Dedifferentiated amniotic fluid mesenchymal stem cell (primary cell): Measurements from ENCODE around the gene STX8.
"Not testable (repeated sequence)": the region's sequence is repeated elsewhere in the genome, so short reads cannot be mapped to it uniquely, and the experiment has no call there.

ENCODE experiments used
- DNase-seq: peaks from one replicate; pipeline ENCODE4 v3.0.0-alpha.2; 2016; ENCODE audit errors: extremely low spot score

The STX8 gene

DNA sequence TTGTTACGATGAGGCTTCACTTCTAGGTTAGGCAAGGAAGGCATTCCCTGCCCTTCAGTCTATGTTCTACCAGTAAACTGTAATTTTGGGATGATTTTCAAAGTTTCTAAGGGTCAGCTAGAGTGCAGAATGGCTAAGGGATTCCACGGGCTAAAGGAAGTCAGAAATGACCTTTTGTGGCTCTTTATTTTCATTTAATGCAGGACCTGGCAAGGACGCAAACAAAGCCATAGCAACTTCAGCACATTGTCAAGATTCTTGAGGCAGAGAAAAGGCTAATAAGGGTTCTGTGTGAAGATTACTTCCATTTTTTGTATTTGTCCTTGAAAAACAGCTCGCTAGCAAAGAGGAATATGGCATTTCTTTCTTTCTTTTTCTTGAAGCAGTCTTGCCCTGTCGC lies 76.6 kb downstream of the STX8 start:
- no peak for DNase-seq

DNA sequence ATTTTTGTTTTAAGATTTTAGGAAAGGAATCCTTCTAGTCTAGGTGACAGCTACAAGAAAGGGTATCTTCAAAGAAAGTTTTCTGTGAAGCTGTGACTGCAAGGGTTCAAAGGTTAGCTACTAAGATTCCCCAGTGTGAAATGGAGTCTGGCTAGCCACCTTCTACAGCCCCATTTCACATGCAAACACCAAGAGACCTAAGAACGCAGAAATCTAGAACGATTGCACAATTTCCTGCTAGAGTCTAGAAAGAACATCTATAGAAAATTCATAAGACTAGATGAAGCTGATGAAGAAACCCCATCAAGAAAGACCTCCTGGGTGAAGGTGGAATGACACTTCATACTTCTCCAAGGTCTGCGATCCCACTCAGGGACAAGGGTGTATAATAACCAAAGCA lies 77.1 kb downstream of the STX8 start:
- no peak for DNase-seq

DNA sequence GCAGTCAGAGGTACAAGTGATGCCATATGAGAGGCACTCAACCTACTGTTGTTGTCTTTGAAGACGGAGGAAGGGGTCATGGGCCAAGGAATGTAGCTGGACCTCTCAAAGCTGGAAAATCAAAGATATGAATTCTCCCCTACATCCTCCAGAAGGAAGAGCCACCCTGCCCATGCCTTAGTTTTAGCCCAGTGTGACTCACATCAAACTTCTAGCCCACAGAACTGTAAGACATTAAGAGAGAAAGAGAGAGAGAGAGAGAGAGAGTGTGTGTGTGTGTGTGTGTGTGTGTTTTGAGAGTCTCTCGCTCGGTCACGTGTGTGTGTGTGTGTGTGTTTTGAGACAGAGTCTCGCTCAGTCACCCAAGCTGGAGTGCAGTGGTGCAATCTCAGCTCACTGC lies 87.1 kb downstream of the STX8 start:
- DNase-seq, result no peak

DNA sequence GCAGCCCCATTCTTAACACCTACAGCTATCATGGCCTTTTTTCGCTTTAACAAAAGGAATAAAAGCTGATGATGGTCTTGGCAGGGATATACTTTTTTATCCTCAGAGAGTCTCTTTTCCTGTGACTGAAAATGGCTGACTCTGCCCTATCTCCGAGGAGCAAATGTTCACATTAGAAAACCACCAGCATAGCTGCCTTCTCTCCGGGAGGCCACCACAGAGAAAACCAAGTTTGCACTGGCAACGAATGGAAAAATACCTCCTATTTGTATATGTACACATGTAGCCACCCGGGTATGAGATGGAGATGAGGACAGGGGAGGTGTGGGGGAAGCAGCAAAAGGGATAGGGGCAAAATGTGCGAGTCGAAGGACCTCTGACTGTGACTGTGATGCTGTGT lies 88.2 kb downstream of the STX8 start:
- no peak for DNase-seq

DNA sequence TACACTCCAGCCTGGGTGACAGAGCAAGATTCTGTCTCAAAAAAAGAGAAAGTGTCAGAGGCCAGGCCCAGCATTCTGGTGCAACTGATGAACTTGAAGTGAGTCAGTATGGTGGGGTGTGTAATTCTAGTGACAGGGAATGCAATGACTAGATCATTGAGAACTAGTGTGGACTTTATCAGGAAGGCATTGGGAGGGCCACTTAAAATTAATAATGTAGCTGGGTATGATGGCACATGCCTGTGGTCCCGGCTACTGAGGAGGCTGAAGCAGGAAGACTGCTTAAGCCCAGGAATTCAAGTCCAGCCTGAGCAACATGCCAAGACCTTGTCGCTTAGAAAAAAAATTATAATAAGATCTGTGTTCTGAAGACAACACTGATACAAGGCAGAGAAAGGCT lies 90.8 kb downstream of the STX8 start:
- DNase-seq, result no peak

DNA sequence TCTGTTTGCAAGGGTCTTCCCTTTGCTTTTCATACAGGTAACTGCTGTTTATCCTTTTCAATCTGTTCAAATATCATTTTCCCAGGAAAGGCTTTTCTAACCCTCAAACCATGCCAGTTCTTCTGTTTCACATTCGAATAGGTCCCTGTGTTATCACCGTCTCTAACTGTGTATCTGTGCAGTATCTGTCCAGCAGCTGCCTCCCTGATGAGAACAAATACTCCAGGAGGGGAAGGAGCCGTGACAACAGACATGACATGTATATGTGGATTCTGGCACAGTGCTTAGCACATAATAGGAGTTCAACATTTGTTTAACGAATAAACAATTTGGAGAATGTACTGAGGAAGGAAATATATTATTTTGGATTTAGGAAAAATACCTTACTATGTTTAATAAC lies 95.7 kb downstream of the STX8 start:
- no peak for DNase-seq

DNA sequence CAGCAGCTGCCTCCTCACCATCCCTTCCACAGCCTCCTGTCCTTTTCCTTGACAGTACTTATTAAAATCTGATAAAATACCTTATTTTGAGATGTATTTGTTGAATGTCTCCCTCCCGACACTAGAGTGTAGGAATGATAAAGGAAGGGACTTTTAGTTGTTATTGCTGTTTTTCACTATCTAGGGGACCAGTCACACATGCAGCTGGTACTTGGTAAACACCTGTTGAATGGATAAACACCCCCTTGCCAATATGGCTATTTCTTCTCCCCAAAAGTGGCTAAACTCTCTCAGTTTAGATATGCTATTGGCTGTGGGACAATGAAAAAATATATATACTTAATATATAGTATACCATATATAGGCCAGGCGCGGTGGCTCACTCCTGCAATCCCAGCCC lies 96.7 kb downstream of the STX8 start:
- DNase-seq, result no peak

DNA sequence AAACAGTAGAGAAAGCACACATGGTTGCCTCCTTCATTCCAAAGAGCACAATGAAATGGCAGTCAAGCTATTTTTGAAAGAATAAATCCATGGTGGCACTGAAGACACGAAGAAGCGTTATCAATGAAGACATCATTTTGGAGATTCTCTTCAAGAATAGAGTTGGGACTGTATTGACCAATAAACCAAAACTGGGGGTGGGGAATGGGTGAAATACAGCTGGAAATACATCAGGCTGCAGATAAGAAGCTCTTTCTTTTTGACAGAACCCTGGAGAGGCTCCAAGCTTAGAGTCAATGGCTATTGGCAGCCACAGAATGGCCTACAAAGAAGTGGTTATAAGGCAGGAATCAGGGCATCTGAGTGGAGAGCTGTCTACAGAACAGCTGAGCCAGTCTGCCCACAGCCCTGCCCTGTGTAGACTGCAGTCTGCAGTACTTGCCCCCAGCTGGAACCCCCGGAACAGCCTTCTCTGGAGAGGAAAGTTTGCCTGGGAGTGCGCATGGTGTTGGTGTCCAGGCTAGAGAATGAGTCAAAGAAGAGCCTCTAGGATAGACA lies 100.4 kb downstream of the STX8 start:
- no peak for DNase-seq

DNA sequence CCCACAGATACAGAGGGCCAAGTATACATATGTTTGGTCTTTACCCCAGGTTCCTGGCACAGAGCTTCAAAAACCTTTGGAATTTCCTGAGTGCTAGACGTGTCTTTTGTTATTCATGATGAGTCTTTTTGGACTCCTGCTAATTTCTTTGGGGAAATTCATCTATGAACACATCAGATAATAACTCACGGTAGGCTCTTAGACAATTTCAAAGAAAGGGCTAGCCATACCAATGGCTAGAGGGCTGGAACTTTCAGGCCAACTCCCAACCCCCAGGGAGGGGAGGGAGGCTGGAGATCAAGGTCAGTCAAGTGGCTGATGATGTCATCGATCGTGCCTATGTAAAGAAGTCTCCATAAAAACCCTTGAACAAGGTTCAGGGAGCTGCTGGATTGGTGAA lies 101.9 kb downstream of the STX8 start:
- DNase-seq, result no peak

DNA sequence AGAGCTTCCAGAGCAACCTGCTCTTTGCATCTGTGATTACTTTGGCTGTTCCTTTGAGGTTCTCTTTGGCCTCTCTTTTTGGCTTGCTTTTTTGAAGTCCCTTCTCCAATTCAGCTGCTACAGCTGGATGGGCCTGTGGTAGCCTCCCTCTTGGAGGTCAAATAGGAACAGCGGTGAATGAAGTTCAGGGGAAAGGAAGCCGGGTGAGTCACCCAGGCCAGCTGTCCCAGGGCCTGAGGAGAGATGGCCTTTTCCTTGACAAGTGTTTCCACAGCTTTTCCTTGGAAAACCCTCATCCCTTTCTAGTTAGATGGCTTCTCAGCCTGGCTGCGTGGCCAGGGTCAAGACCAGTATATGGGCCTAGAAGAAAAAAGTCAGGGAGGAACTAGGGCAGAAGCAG lies 103.1 kb downstream of the STX8 start:
- no peak for DNase-seq

DNA sequence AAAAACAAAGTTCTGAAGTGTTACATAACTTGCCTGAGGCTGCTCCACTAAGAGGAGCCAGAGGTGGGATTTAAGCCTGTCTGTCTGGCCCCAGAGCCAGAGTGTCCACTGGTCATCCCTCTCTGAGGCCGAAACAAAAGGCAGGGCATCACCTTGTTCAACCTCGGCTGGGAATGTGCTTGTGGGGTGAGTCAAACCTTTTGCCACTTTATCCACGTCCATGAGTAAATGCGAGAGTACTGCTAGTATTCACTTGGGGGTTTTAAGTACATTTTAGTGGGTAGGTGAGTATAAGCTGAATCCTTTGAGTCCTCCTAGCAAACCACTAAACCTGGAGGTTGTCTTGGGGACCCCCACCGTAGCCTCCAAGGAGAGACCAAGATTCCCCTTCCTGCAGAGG lies 103.5 kb downstream of the STX8 start:
- no peak for DNase-seq

DNA sequence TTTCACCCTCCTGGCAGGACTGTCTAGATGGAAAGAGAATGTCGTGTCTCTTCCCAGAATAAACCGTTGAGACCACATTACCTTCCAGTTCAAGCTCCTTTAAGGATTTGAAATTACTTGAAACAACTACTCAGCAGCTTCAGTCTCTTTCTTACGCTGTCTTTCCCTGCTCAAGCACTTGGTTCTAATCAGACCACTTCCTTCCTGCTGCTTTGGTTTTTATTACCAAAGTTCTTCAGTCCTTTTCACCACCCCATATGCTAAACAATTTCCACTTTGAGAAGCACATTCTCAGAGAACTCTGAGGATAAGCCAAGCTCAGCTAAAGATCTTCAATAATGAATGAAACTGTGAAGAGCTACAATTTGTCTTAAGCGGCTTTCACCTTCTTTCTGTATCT lies 105.4 kb downstream of the STX8 start:
- no peak for DNase-seq

DNA sequence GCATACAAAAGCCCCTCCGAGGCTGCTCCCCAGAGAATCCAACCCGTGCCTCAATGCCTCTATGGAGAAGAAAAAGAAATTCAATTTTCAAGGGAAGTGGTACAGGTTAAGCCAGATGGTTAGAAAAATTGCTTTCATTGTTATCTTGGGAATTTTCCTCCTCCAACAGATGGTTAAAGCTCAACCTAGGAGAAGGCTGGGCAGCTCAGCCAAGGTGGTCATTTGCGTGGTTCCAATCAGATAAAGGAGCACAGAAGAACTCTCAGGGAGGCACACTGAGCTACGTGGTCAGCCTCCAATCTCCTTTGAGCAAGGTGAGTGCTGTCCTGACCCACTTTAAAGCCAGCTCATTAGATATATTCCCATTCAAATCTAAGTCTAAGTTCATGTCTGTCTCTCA lies 106.7 kb downstream of the STX8 start:
- DNase-seq, result no peak

DNA sequence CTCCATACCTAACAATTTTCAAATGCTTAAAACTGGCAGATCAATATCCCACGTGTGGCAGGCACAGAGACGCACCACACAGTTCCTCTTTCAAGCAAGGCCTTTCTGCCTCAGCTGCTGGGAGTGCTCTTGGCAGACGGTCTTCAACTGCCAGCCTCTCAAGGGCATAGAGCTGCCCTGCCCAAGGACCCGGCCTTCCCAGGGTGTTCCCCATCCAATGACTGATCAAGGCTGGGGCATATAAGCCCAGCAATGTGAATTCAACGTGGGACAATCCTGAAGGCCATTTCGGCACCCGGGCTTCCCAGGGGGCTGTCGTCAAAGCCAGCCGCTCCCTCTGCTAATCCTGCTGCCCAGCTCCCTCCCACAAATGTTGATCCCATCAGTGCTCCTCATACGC lies 107.1 kb downstream of the STX8 start:
- DNase-seq, result no peak

DNA sequence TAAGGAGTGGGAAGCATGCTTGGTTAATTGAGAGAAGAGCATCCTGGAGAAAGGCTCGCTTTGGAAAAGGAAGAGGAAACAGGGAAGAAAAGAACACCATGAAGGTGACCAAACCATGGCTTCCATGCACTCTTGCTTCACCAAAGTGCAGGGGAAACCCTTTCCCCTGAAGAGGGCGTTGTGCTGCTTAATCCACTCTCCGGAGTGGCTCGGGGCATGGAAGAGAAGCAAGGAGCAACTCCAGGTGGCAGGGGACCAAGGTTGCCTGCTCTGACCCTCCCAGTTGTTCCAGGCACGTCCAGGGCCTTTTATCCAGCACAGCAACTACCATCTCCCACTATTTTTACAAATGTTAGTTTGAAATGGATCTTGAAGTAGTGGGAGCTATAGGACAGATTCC lies 108.1 kb downstream of the STX8 start:
- DNase-seq, result no peak

DNA sequence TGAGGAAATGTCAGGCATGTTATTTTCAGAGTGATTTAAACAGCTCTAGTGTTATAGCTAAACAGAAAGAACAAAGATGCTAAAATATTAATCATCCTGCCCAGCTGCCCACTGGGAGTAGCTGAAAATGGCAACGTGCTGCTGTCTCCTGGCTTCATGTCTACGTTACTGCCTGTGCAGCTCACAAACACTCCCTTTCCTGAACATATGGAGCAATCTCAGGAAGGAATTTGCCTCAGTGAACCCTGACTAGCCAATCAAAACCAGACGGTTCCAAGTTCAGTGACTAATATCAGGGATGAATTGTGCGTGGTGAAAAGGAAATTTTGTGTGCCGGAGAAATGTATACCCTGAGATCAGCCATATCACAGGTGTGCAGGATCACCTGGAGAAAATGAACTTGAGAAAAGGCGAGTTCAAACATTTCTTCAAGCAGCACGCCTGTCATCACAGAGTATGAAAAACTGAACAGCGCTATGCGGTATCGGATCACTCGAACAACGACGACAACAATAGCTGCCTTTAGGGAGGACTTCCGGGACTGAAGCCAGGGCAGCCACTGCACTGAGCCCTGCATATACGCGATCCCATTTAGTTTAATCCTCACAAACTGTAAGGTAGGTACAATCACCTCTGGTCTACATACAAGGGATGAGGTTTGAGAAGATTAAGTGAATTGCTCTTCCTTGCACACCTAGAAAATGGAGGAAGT lies 110.3 kb downstream of the STX8 start:
- DNase-seq, result no peak

DNA sequence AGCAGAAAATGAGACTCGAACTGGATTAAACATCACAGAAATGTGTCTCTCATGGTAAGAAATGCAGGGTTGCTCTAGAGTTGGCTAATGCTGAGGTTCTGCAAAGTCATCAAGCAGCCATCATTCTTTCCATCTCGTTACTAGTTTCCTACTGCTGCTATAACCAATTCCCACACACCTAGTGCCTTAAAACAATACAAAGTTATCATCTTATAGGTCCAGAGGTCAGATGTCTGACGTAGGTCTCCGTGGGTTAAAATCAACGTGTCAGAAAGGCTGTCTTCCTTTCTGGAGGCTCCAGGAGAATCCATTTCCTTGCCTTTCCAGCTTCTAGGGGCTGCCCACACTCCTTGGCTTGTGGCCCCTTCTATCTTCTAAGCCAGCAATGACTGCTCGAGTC lies 118.6 kb downstream of the STX8 start:
- no peak for DNase-seq

DNA sequence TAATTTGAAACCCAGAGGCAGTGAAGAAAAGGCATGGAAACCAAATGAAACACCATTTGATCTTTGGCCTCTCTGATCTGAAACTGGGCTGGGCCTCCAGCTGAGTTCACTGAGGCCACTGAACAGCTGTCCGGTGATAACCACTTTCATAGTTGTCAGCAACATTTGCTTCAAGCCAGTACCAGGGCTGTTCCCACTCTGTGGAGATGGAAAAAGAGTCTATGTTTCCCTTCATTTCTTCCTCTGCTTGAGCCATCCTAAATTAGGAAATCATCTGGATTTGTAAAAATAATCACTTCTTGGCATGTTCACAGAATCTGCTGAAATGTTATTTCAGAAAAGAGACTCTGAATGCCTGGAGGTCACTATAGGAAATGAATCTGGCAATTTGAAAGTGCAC lies 119.3 kb downstream of the STX8 start:
- DNase-seq, result no peak

DNA sequence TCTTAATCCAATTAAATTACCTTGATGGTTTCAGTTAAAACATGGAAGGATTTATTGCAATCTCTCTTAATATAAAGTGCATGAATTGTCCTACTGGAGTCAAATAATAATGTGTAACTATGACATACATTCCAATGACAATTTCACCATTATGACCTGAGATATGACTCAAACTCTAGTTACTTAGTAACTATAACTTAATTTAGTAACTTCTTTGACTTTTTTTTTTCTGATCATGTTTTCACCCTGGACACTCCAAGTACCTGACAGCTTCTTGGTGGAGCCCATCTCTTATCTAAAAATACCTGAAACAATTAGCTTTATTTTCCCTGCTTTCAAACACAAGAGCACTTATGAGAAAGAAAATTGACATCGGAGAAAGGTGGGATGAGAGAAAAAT lies 123.7 kb downstream of the STX8 start:
- no peak for DNase-seq

DNA sequence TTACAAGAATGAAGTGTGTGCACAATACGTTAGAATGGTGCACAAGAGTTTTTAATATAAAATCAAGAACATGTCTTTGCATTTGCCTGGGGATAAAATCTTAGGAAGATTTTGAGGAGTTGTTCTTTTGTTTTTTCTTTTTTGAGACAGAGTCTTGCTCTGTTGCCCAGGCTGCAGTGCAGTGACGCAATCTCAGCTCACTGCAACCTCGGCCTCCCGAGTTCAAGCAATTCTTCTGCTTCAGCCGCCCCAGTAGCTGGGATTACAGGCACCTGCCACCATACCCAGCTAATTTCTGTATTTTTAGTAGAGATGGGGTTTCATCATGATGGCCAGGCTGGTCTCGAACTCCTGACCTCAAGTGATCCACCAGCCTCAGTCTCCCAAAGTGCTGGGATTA lies 128.3 kb downstream of the STX8 start:
- not testable (repeated sequence) for DNase-seq

DNA sequence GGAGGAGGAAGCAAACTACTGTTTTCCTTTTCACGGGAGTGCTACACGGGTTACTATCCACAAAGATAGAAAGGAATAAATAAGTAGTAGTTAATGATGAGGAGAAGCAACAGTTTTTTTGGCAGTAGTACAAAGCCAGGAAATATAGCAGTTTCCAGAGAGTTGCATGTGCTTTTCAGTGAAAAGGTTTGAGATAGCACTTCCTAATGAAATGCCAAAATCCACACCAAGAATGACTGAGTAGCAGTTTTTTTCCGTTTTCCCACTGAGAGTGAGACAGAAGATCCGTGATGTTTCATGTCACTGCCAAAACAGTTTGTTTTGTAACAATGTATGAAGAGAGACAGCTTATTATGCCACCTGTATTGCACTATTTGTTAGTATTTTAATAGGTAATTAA lies 129.1 kb downstream of the STX8 start:
- no peak for DNase-seq

DNA sequence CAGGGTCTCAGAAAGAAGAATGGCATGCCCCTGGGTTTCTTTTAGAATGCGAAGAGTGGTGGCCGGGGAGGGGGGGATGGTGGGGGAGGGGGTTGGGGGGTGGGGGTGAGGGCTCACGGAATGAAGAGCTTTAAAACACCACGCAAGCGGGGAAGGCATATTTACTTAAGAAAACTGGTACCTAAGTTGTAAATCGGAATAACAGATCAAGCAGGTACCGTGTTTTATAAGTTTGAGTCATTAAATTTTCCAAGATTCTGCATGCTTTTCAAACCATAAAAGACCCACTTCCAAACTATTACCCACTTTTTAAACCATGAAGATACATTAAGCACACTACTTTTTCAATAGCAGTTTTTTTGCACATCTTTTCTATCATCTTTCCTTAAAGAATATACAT lies 130.2 kb downstream of the STX8 start:
- no peak for DNase-seq

DNA sequence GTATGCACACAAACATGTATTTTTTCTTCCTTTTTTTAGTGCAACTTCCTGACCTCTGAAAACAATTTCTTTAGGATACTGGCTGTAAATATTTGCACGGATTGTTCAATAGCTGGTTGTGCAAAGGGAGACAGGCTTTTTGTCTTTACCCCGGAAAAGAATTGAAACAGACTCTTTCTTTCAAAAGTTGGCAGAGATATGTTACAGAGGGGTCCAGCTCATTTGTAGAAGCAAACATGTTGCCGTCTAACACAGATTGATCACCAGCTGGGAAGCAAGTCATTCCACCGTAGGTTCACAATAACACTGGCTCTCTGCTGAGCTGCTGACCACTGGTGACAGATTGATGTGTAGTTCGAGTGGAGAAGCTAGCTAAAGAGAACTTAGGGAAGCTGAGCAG lies 130.9 kb downstream of the STX8 start:
- no peak for DNase-seq

DNA sequence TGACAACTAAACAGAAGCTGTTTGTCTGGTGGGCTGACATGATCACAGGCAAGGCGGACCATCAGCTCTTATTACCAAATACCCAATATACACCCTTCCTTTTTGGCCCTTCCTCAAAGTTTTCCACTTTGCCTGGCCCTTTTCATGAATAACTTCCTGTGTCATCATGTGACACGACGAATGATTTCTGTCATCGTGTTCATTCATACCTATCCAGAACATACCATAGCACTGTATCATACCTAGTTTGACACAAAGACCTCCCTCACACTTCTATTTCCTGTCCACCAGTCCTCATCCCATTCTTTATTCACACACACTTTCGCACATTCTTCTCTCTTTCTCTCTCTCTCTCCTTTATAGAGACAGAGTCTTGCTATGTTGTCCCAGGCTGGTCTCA lies 131.8 kb downstream of the STX8 start:
- DNase-seq, result no peak
